Myocyte (in vitro differentiated cells): ENCODE results near the gene COG2. TPM values are rescaled to one million over a fixed set of nuclear protein-coding genes. Genes with fewer than 3 reads are reported as not detected.
"Not testable (repeated sequence)": the region's sequence is repeated elsewhere in the genome, so short reads cannot be mapped to it uniquely, and the experiment has no call there.

ENCODE experiments used
- DNase-seq: peaks from one replicate; pipeline ENCODE4 v3.0.0-alpha.2; 2012; ENCODE audit warnings: low read depth
- total RNA-seq: library from RNA; depleted of rRNA; stranded (reverse); fragments of >200 nt; gene quantifications from 2 replicates; pipeline ENCODE4 v1.2.3, GENCODE V29; 2014

The COG2 gene
- total RNA-seq, 1 donor from 2014 or later: 86.4 TPM

- DNase-seq: peak; percentile 96
Measured at GRCh38 chr1:230713915-230714764, 71.9 kb downstream of the COG2 start, which contains the start of gene AGT. Gene AGT, minus strand, starts transcription at chr1:230714122. Its CDS starts 3,299 bp downstream, at chr1:230710823.

- DNase-seq: no peak
Measured at GRCh38 chr1:230715510-230715909, 73.2 kb downstream of the COG2 start.

GRCh38 chr1:230716453-230716852 is 74.2 kb downstream of the COG2 start:
- DNase-seq: not testable (repeated sequence)

GRCh38 chr1:230717251-230717650 is 75.0 kb downstream of the COG2 start:
- no peak for DNase-seq

GRCh38 chr1:230721849-230722522 is 79.7 kb downstream of the COG2 start:
- DNase-seq: not testable (repeated sequence)

GRCh38 chr1:230725256-230726012 is 83.2 kb downstream of the COG2 start:
- no peak for DNase-seq

GRCh38 chr1:230728710-230729392 is 86.6 kb downstream of the COG2 start:
- no peak for DNase-seq

- peak; percentile 79 for DNase-seq
Measured at GRCh38 chr1:230730977-230731376, 88.7 kb downstream of the COG2 start.

- no peak for DNase-seq
Measured at GRCh38 chr1:230735447-230735846, 93.2 kb downstream of the COG2 start.

GRCh38 chr1:230737622-230738262 is 95.5 kb downstream of the COG2 start:
- no peak for DNase-seq

GRCh38 chr1:230739564-230740290 is 97.4 kb downstream of the COG2 start:
- DNase-seq: no peak

Other genes with a start within 250 kb of the COG2 start
- 26.9 and 38.7 TPM in 2 replicates for gene PGBD5, start 216.1 kb upstream of the COG2 start, total RNA-seq
- gene AGT, start 71.6 kb downstream of the COG2 start, total RNA-seq: 31.7 and 36.5 TPM in 2 replicates
- 0.05 TPM in 1 of 2 replicates, not detected in the other for gene CAPN9, start 104.9 kb downstream of the COG2 start, total RNA-seq
- 100 and 168 TPM in 2 replicates for gene C1orf198, start 226.0 kb downstream of the COG2 start, total RNA-seq